Measurements from ENCODE around the gene C2orf66. TPM values are rescaled to one million over a fixed set of nuclear protein-coding genes. Genes with fewer than 3 reads are reported as not detected.

The C2orf66 gene
- total and polyA plus RNA-seq, 2 experiments from 2014 or later, result 0.07 TPM; not detected in 1

GRCh38 chr2:196851088-196851487, 41.9 kb upstream of the C2orf66 start:
- Histone ChIP-seq H3K4me1 (ENCODE audit: insufficient read depth) (no peaks in the 10 kb centered on the region), H2AFZ (no peak overlapping the region), H3K9me2 (replicated peaks; ENCODE audit: insufficient read depth) (no peaks in the 10 kb centered on the region), H4K20me1 (ENCODE audit: insufficient read depth, poor library complexity, severe bottlenecking) (no peaks in the 10 kb centered on the region), H3K36me3 (replicated peaks; ENCODE audit: insufficient read depth, low read depth) (peaks cover 4% of the 10 kb centered on the region), H3K4me3 (no peak overlapping the region), H3K27me3 (no peaks in the 10 kb centered on the region), H3K27ac (no peak overlapping the region), H3K79me2 (no peaks in the 10 kb centered on the region), H3K4me2 (no peak overlapping the region), H3K9me3 (ENCODE audit: low read depth) (no peaks in the 10 kb centered on the region)
- WGBS (ENCODE audit: low lambda C conversion rate, missing lambda C conversion rate), result 83% methylated on average over 1 of the region's 1 CpG
- TF ChIP-seq EZH2phosphoT487 (IDR thresholded peaks at IDR 0.05; ENCODE audit: low read depth, severe bottlenecking, unreplicated experiment) (no peak), CTCF (IDR thresholded peaks at IDR 0.05; ENCODE audit: poor library complexity) (no peak), EZH2 (IDR thresholded peaks at IDR 0.05; ENCODE audit: borderline replicate concordance) (no peak)
- DNase-seq (ENCODE audit: low spot score), result no peak

- DNase-seq (ENCODE audit: low spot score), result peak; percentile 13
Measured at GRCh38 chr2:196849895-196850294, 40.7 kb upstream of the C2orf66 start.

GRCh38 chr2:196846295-196846694, 37.1 kb upstream of the C2orf66 start:
- H3K4me3 ChIP-seq, result no peak overlapping the region
- TF ChIP-seq EZH2phosphoT487 (IDR thresholded peaks at IDR 0.05; ENCODE audit: low read depth, severe bottlenecking, unreplicated experiment), result no peak
- no peak for TF ChIP-seq CTCF (IDR thresholded peaks at IDR 0.05; ENCODE audit: poor library complexity)
- TF ChIP-seq EZH2 (IDR thresholded peaks at IDR 0.05; ENCODE audit: borderline replicate concordance), result no peak

More at GRCh38 chr2:196849895-196850294, 40.7 kb upstream of the C2orf66 start:
- H3K9me3 ChIP-seq (ENCODE audit: low read depth), result no peaks in the 10 kb centered on the region
- no peak overlapping the region for H3K4me2 ChIP-seq
- H3K4me1 ChIP-seq (ENCODE audit: insufficient read depth), result no peaks in the 10 kb centered on the region
- no peaks in the 10 kb centered on the region for H3K79me2 ChIP-seq
- peaks cover 4% of the 10 kb centered on the region for H3K36me3 ChIP-seq (replicated peaks; ENCODE audit: insufficient read depth, low read depth)
- no peaks in the 10 kb centered on the region for H3K9me2 ChIP-seq (replicated peaks; ENCODE audit: insufficient read depth)
- H3K27ac ChIP-seq, result no peak overlapping the region
- H2AFZ ChIP-seq, result no peak overlapping the region
- H3K4me3 ChIP-seq, result no peak overlapping the region
- H4K20me1 ChIP-seq (ENCODE audit: insufficient read depth, poor library complexity, severe bottlenecking), result no peaks in the 10 kb centered on the region
- TF ChIP-seq EZH2 (IDR thresholded peaks at IDR 0.05; ENCODE audit: borderline replicate concordance) (no peak), CTCF (IDR thresholded peaks at IDR 0.05; ENCODE audit: poor library complexity) (peak; percentile 29)
- no peaks in the 10 kb centered on the region for H3K27me3 ChIP-seq

GRCh38 chr2:196845371-196845770, 36.2 kb upstream of the C2orf66 start:
- Histone ChIP-seq H4K20me1 (ENCODE audit: insufficient read depth, poor library complexity, severe bottlenecking) (no peaks in the 10 kb centered on the region), H3K27me3 (no peaks in the 10 kb centered on the region), H3K4me2 (no peak overlapping the region), H2AFZ (no peak overlapping the region), H3K9me3 (ENCODE audit: low read depth) (no peaks in the 10 kb centered on the region), H3K27ac (no peak overlapping the region), H3K79me2 (no peaks in the 10 kb centered on the region), H3K4me1 (ENCODE audit: insufficient read depth) (no peaks in the 10 kb centered on the region), H3K9me2 (replicated peaks; ENCODE audit: insufficient read depth) (no peaks in the 10 kb centered on the region), H3K36me3 (replicated peaks; ENCODE audit: insufficient read depth, low read depth) (peaks cover 4% of the 10 kb centered on the region), H3K4me3 (no peak overlapping the region)
- no peak for TF ChIP-seq EZH2 (IDR thresholded peaks at IDR 0.05; ENCODE audit: borderline replicate concordance)
- no peak for TF ChIP-seq EZH2phosphoT487 (IDR thresholded peaks at IDR 0.05; ENCODE audit: low read depth, severe bottlenecking, unreplicated experiment)
- no peak for TF ChIP-seq CTCF (IDR thresholded peaks at IDR 0.05; ENCODE audit: poor library complexity)
- WGBS (ENCODE audit: low lambda C conversion rate, missing lambda C conversion rate), result 92% methylated on average over 3 of the region's 3 CpGs
- no peak for DNase-seq (ENCODE audit: low spot score)

More at GRCh38 chr2:196846295-196846694, 37.1 kb upstream of the C2orf66 start:
- Histone ChIP-seq H3K9me3 (ENCODE audit: low read depth) (no peaks in the 10 kb centered on the region), H3K9me2 (replicated peaks; ENCODE audit: insufficient read depth) (no peaks in the 10 kb centered on the region), H3K27me3 (no peaks in the 10 kb centered on the region), H3K27ac (no peak overlapping the region), H3K36me3 (replicated peaks; ENCODE audit: insufficient read depth, low read depth) (peaks cover 4% of the 10 kb centered on the region), H4K20me1 (ENCODE audit: insufficient read depth, poor library complexity, severe bottlenecking) (no peaks in the 10 kb centered on the region), H3K4me2 (no peak overlapping the region), H3K79me2 (no peaks in the 10 kb centered on the region), H3K4me1 (ENCODE audit: insufficient read depth) (no peaks in the 10 kb centered on the region), H2AFZ (no peak overlapping the region)
- DNase-seq (ENCODE audit: low spot score), result no peak

All from hepatocyte (in vitro differentiated cells).